Measurements from ENCODE around the gene ZSWIM9.

- no peak for TF ChIP-seq CTCF (IDR thresholded peaks at IDR 0.05)
- TF ChIP-seq EZH2 (IDR thresholded peaks at IDR 0.05) = no peak
- no peak for TF ChIP-seq EZH2phosphoT487 (IDR thresholded peaks at IDR 0.05)
Observed at GRCh38 chr19:48135411-48135810, 35.1 kb upstream of the ZSWIM9 start.
